A549 (cell line): ENCODE data around the gene NFATC4.

ENCODE experiments used
- HOXA7 ChIP-seq: fragments of 250-450 bp; sonication (Bioruptor Pico); IDR thresholded peaks from 2 replicates; pipeline ENCODE4 v1.5.0; 2020; ENCODE audit warnings: mild to moderate bottlenecking, moderate library complexity
- JUN ChIP-seq, 2 experiments: fragments of >200 bp; sonication (Bioruptor Twin); formaldehyde crosslinking; IDR thresholded peaks; 2 replicates in 1 of 2; 3 replicates in 1 of 2; pipeline ENCODE4 v1.6.1; 2016 to 2017
- NPAS2 ChIP-seq: fragments of 250-450 bp; sonication (Bioruptor Pico); IDR thresholded peaks from 2 replicates; pipeline ENCODE4 v1.8.0; 2022; ENCODE audit warnings: mild to moderate bottlenecking, moderate library complexity, borderline replicate concordance
- POLR2A ChIP-seq: IDR thresholded peaks from 2 replicates; pipeline ENCODE4 v1.6.1; 2012; ENCODE audit warnings: mild to moderate bottlenecking, low read length
- RFX5 ChIP-seq: fragments of 450-650 bp; IDR thresholded peaks from 2 replicates; pipeline ENCODE4 v1.7.1; 2014; ENCODE audit warnings: antibody characterized with exemption, mild to moderate bottlenecking, moderate library complexity
- TF ChIP-seq, protein P1 (sequence below): fragments of >200 bp; sonication (Bioruptor Twin); formaldehyde crosslinking; IDR thresholded peaks from 3 replicates; pipeline ENCODE4 v1.5.1; 2016
- TF ChIP-seq, protein P2 (sequence below): IDR thresholded peaks from 2 replicates; pipeline ENCODE4 v1.6.1; 2012
- TF ChIP-seq, protein P3 (sequence below): fragments of 450-650 bp; IDR thresholded peaks from 2 replicates; pipeline ENCODE4 v1.6.1; 2014; ENCODE audit warnings: antibody characterized with exemption
- TF ChIP-seq, protein P4 (sequence below): fragments of 250-450 bp; sonication (Bioruptor Pico); IDR thresholded peaks from 2 replicates; pipeline ENCODE4 v1.5.0; 2021; ENCODE audit warnings: mild to moderate bottlenecking, moderate library complexity, borderline replicate concordance

DNA sequence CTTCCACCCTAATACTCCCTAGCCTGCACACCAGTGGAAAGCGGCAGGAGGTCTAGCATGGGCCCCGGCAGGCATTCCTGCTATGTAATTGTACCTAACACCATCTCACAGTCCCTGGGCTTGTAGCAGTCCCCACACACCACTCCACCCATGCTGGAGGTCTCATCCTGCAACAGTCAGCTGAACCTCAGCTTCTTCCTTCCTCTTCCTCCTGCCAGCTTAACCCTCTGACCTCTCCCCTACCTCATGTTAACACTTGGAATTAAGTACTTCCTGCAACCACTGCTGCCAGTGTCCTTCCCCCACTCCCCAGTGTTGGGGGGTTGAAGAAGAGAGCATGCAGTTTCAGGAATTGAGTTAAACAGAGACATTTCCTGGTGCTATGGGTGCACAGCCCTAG is 40.7 kb upstream of the NFATC4 start:
- TF ChIP-seq, protein P1, sequence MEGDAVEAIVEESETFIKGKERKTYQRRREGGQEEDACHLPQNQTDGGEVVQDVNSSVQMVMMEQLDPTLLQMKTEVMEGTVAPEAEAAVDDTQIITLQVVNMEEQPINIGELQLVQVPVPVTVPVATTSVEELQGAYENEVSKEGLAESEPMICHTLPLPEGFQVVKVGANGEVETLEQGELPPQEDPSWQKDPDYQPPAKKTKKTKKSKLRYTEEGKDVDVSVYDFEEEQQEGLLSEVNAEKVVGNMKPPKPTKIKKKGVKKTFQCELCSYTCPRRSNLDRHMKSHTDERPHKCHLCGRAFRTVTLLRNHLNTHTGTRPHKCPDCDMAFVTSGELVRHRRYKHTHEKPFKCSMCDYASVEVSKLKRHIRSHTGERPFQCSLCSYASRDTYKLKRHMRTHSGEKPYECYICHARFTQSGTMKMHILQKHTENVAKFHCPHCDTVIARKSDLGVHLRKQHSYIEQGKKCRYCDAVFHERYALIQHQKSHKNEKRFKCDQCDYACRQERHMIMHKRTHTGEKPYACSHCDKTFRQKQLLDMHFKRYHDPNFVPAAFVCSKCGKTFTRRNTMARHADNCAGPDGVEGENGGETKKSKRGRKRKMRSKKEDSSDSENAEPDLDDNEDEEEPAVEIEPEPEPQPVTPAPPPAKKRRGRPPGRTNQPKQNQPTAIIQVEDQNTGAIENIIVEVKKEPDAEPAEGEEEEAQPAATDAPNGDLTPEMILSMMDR, result no peak
- TF ChIP-seq POLR2A, result no peak
- TF ChIP-seq, protein P2, sequence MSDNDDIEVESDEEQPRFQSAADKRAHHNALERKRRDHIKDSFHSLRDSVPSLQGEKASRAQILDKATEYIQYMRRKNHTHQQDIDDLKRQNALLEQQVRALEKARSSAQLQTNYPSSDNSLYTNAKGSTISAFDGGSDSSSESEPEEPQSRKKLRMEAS, result no peak
- TF ChIP-seq JUN (IDR thresholded peaks at IDR 0.05), result no peak
- TF ChIP-seq NPAS2 (CRISPR knock-in tag), result no peak
- TF ChIP-seq HOXA7 (CRISPR knock-in tag), result no peak
- TF ChIP-seq, protein P3, sequence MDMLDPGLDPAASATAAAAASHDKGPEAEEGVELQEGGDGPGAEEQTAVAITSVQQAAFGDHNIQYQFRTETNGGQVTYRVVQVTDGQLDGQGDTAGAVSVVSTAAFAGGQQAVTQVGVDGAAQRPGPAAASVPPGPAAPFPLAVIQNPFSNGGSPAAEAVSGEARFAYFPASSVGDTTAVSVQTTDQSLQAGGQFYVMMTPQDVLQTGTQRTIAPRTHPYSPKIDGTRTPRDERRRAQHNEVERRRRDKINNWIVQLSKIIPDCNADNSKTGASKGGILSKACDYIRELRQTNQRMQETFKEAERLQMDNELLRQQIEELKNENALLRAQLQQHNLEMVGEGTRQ, result no peak
- TF ChIP-seq, protein P4, sequence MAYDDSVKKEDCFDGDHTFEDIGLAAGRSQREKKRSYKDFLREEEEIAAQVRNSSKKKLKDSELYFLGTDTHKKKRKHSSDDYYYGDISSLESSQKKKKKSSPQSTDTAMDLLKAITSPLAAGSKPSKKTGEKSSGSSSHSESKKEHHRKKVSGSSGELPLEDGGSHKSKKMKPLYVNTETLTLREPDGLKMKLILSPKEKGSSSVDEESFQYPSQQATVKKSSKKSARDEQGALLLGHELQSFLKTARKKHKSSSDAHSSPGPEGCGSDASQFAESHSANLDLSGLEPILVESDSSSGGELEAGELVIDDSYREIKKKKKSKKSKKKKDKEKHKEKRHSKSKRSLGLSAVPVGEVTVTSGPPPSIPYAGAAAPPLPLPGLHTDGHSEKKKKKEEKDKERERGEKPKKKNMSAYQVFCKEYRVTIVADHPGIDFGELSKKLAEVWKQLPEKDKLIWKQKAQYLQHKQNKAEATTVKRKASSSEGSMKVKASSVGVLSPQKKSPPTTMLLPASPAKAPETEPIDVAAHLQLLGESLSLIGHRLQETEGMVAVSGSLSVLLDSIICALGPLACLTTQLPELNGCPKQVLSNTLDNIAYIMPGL (CRISPR knock-in tag), result no peak
- TF ChIP-seq RFX5, result no peak
